CD4-positive, alpha-beta T cell treated with Interleukin-2 at 100 ng/mL for 4 hours (primary cell): Measurements from ENCODE around the gene HCRTR2.
"Not testable (repeated sequence)": the region's sequence is repeated elsewhere in the genome, so short reads cannot be mapped to it uniquely, and the experiment has no call there.

Experiments used
- DNase-seq: peaks from one replicate; pipeline ENCODE4 v3.0.0-alpha.2; 2020; ENCODE audit warnings: low spot score

The HCRTR2 gene

GRCh38 chr6:55212156-55212555 is 37.8 kb downstream of the HCRTR2 start:
- no peak for DNase-seq

- no peak for DNase-seq
Measured at GRCh38 chr6:55220961-55221360, 46.6 kb downstream of the HCRTR2 start.

GRCh38 chr6:55227862-55228261 is 53.5 kb downstream of the HCRTR2 start:
- DNase-seq = no peak

- DNase-seq = no peak
Measured at GRCh38 chr6:55239099-55239498, 64.8 kb downstream of the HCRTR2 start.

- DNase-seq = not testable (repeated sequence)
Measured at GRCh38 chr6:55240975-55241605, 66.8 kb downstream of the HCRTR2 start.

- no peak for DNase-seq
Measured at GRCh38 chr6:55250400-55250799, 76.1 kb downstream of the HCRTR2 start.

- no peak for DNase-seq
Measured at GRCh38 chr6:55255113-55255512, 80.8 kb downstream of the HCRTR2 start.

- no peak for DNase-seq
Measured at GRCh38 chr6:55260181-55260580, 85.9 kb downstream of the HCRTR2 start.

GRCh38 chr6:55265409-55266114 is 91.2 kb downstream of the HCRTR2 start:
- no peak for DNase-seq

- DNase-seq = no peak
Measured at GRCh38 chr6:55266896-55267295, 92.6 kb downstream of the HCRTR2 start.

- DNase-seq = no peak
Measured at GRCh38 chr6:55276745-55277530, 102.6 kb downstream of the HCRTR2 start.

GRCh38 chr6:55277646-55278045 is 103.3 kb downstream of the HCRTR2 start:
- no peak for DNase-seq

GRCh38 chr6:55281215-55281614 is 106.9 kb downstream of the HCRTR2 start:
- DNase-seq = no peak

GRCh38 chr6:55282115-55282514 is 107.8 kb downstream of the HCRTR2 start:
- no peak for DNase-seq

GRCh38 chr6:55286824-55287223 is 112.5 kb downstream of the HCRTR2 start:
- DNase-seq = no peak

GRCh38 chr6:55290736-55291135 is 116.4 kb downstream of the HCRTR2 start:
- DNase-seq = no peak

GRCh38 chr6:55293116-55293515 is 118.8 kb downstream of the HCRTR2 start:
- DNase-seq = no peak

- not testable (repeated sequence) for DNase-seq
Measured at GRCh38 chr6:55297214-55297613, 122.9 kb downstream of the HCRTR2 start.

- no peak for DNase-seq
Measured at GRCh38 chr6:55299286-55299985, 125.1 kb downstream of the HCRTR2 start.

- DNase-seq = no peak
Measured at GRCh38 chr6:55304747-55305146, 130.4 kb downstream of the HCRTR2 start.

GRCh38 chr6:55319961-55320695 is 145.8 kb downstream of the HCRTR2 start:
- no peak for DNase-seq

- no peak for DNase-seq
Measured at GRCh38 chr6:55320696-55321086, 146.4 kb downstream of the HCRTR2 start.
